HG02981 (cell line): ENCODE data around the gene PYGO1.

Experiments
- ATAC-seq: cut with Tn5 transposase; IDR thresholded peaks from one replicate; pipeline ENCODE4 v1.9.1; 2021; ENCODE audit warnings: mild to moderate bottlenecking, moderate library complexity; ENCODE audit not compliant: unreplicated experiment

PYGO1 gene

GRCh38 chr15:55573224-55573623, 14.9 kb downstream of the PYGO1 start:
- no peak for ATAC-seq

GRCh38 chr15:55564347-55565145, 23.6 kb downstream of the PYGO1 start:
- no peak for ATAC-seq

GRCh38 chr15:55562601-55563000, 25.5 kb downstream of the PYGO1 start:
- ATAC-seq: no peak

- no peak for ATAC-seq
Measured at GRCh38 chr15:55555089-55555488, 33.1 kb downstream of the PYGO1 start.

GRCh38 chr15:55552926-55553325, 35.2 kb downstream of the PYGO1 start:
- ATAC-seq: no peak

- ATAC-seq: no peak
Measured at GRCh38 chr15:55552451-55552850, 35.7 kb downstream of the PYGO1 start.

GRCh38 chr15:55549305-55549704, 38.8 kb downstream of the PYGO1 start:
- no peak for ATAC-seq

- no peak for ATAC-seq
Measured at GRCh38 chr15:55546718-55547117, 41.4 kb downstream of the PYGO1 start.

GRCh38 chr15:55535436-55535835, 52.7 kb downstream of the PYGO1 start:
- ATAC-seq: no peak

GRCh38 chr15:55532944-55533343, 55.2 kb downstream of the PYGO1 start:
- no peak for ATAC-seq

GRCh38 chr15:55530861-55531313, 57.3 kb downstream of the PYGO1 start:
- ATAC-seq: no peak

- no peak for ATAC-seq
Measured at GRCh38 chr15:55528812-55529211, 59.3 kb downstream of the PYGO1 start.

- ATAC-seq: no peak
Measured at GRCh38 chr15:55527150-55527549, 61.0 kb downstream of the PYGO1 start.

- peak; percentile 76 for ATAC-seq
Measured at GRCh38 chr15:55526559-55527036, 61.5 kb downstream of the PYGO1 start.

GRCh38 chr15:55522742-55523450, 65.2 kb downstream of the PYGO1 start:
- no peak for ATAC-seq

- ATAC-seq: no peak
Measured at GRCh38 chr15:55518641-55519040, 69.5 kb downstream of the PYGO1 start.

GRCh38 chr15:55518009-55518408, 70.1 kb downstream of the PYGO1 start:
- ATAC-seq: no peak

- no peak for ATAC-seq
Measured at GRCh38 chr15:55515991-55516776, 72.0 kb downstream of the PYGO1 start.

- ATAC-seq: no peak
Measured at GRCh38 chr15:55515491-55515890, 72.7 kb downstream of the PYGO1 start.

- ATAC-seq: no peak
Measured at GRCh38 chr15:55514414-55514850, 73.7 kb downstream of the PYGO1 start.
